Urothelium cell line (cell line): ENCODE measurements around the gene TBC1D4.

ENCODE experiments used
- DNase-seq: peaks from one replicate; pipeline ENCODE4 v3.0.0; 2011; ENCODE audit warnings: low spot score, mixed read lengths
- FAIRE-seq: peaks from 2 replicates; lab custom pipeline; 2011; peaks lifted over from hg19 to GRCh38; lab: Jason Lieb, UNC

TBC1D4 gene

DNA sequence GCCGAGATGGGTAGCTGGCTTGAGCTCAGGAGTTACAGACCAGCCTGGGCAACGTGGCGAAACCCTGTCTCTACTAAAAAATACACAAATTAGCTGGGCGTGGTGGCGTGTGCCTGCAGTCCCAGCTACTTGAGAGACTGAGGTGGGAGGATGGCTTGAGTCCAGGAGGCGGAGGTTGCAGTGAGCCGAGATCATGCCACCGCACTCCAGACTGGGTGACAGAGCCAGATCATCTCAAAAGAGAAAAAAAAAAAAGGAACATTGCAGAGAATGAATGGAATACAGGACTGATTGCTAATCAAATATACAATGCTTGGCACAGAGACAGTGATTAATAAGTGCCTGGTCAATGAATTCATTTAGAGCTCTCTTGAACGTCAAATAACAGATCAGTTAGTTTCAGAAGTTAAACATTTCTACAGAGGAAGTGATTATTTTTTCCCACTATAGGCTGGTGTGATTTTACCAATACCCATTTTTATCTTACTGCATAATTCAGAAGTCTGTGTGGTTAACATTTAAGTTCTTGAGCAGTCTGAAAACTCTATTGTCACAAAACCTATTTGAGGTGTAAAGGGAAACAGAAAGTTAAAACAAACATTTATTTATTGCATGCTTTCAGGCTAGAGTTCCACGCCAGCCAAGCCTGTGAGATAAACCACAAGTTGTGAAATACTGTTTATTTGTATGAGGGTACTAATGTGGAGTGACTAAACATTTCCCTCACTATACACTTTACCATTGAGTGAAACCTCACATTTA, 7.7 kb upstream of the TBC1D4 start:
- no peak for DNase-seq
- no peak for FAIRE-seq

DNA sequence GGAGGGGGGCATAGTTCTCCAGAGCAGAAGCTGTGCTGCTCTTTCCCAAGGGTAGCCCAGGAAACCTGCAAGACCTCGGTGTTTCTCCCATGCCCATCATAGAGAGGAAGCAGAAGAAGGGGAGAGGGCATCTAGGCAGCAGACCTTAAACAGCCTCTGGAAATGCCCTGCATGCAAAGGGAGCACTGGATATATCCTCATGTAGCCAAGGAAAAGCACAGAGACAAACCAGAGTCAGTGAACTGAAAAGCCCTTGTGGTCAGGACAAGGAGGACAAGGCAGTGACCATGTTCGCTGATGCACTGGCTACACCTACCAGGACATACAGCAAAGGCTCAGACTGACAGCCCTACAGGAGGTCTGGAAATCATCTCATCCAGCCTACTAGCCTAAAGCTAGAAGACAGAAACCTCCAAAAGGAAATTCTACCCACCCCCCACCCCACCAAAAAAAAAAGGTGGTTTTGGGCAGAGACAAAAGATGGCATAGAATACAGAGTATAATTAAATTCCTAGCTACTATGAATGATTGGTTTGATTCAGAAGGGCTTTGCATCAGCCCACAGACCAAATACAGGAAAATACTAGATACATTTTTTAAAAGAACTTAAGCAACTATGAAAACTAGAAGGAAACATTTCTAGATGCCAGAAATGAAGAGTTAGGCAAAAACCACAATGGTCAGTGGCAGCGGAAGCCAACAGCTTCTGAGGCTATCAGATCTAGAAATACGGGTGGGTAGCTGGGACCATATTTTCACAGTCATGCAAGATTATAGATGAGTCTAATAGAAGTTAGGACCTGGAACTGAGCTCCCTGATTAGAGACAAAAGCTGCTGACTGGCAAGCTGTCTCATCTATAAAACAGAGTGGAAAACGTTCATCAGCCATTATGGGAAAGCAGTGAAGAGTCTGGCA, 4.4 kb upstream of the TBC1D4 start:
- DNase-seq, result peak; percentile 12
- no peak for FAIRE-seq

DNA sequence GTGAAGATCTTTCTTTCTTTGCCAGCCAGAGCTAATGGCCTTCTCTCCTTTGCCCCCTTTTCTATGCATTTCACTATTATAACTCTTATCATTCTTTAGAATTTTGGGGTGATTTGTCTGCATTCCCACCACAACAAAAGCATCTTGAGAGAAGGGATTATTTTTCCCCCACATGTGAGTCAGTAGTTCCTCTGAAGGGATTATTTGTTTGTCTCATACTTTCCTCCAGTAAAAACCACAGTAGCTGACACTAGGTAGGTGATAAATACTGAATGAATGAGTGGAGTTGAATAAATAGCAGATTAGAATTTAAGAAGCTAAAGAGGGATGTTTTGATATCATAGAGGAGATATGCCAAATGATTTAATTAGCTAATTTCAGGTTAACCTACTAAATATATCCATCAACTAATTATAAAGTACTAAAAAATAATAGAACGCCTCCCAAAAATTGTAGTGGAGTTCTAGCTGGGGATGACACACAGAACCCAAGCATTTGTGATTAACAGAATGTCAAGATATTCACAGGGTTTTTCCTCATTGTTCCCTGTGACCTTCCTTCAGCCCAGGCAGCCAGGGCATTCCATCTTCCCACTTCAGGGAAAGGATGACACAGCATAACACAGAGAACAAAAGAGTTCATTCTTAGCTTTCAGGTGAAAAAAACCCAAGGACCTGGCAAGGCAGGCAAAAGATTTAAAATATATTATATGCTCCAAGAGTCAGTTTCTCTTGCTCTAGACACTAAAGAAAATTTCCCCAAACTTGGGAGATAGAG, 3.5 kb upstream of the TBC1D4 start:
- DNase-seq, result peak; percentile 39
- no peak for FAIRE-seq

DNA sequence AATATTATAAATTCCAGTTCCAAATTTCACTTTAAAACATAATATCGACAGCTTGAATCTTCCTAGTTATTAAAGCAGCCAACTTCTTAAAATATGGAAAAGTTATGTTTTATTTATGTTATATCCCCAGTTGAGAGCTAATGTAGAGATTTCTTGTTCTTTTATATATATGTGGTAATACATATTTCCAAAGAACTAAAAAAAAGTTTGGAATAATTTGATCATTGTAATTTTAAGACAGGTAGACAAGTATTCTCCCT, 781 bp upstream of the TBC1D4 start:
- FAIRE-seq, result no peak

DNA sequence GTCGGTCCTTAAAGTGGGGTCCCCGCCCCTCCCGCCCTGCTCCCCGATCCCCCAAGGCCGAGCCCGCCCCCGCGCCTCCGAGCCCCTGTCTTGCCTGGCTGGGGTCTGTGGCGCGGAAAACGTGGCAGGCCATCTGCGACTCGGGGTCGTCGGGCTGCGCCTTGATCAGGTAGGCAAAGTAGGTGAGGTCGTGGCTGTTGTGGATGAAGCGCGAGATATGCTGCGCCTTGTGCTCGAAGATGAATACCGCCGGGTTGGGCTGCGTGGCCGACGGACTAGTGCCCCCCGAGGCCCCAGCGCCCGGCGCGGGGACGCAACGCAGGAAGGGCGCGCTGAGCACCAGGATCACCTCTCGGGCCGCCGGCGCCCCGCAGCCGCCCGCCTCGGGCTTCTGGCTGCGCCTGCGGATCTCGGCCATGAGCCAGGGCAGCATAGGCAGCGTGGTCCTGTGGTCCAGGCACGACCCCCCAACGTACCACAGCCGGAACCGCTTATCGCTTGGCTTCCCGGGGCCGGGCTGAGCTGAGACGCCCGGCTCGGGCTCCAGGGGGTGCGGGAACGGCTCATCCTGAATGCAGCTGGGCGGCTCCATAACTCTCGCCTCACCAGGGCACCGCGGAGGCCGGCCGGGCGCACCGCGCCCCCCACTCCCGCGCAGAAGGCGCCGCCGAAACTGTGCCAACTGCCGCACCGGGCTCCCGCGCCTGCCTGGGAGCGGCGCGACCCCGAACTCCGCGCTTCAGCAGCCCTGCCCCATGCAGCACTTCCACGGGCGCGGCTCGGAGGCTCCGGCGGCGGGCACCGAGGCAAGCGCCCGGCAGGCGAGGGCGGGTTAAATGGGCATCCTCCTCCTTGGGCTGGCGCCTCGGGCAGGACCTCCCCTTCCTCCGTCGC, 546 bp downstream of the TBC1D4 start:
- FAIRE-seq (no peak), DNase-seq (peak; percentile 18)

More for the DNA sequence above, 781 bp upstream of the TBC1D4 start:
- DNase-seq, result no peak

DNA sequence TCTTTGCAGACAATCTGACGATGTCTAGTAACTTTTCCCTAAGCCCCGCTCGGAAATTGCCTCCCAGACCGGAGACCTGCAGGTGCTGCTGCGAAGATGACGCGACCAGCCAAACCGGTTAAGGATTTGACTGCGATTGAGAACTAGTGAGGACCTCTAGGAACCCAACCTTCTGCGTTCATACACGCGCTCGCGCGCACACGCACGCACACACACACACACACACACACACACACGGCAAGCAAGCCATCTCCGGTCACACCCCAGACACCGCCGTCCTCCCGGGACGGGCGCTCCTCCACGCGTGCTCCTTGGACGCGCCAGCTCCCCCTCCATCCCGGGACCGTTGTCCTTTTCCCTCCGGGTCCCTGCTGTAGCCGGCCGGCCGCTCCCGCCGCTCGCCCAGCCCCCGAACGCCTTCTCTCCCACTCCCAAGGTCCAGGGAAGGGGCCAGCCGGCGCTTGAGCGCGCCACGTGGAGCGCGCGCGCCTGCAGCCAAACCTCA, 1.2 kb downstream of the TBC1D4 start:
- DNase-seq (peak; percentile 20), FAIRE-seq (no peak)

DNA sequence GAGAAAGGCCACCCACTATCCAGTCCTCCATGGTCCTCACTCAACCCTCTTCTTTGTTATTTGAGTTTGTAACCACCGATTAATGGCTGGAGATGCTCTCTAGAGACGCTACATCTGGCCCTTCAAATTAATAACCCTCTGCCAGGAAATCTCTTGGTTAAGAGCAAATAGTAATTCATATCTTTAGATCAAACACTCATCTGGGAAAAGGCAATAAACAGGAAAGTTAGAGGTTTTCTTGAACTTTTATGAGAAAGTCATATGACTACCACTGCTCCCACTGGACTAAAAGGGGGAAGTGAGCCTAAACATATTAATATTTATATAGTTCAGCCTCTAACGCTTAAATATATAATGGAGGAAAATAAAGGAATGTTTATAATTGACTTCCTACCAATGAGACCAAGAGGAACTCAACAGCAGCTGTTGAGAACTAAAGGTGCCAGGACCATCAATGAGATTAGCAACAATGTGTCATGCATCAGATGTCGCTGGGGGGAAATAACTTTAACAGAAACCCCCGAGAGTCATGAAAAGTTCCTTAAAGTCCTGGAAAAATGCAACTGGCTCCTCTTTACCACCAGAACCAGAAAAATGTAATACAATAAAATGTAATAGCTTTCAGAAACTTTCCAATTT, 2.7 kb downstream of the TBC1D4 start:
- FAIRE-seq (no peak), DNase-seq (no peak)

DNA sequence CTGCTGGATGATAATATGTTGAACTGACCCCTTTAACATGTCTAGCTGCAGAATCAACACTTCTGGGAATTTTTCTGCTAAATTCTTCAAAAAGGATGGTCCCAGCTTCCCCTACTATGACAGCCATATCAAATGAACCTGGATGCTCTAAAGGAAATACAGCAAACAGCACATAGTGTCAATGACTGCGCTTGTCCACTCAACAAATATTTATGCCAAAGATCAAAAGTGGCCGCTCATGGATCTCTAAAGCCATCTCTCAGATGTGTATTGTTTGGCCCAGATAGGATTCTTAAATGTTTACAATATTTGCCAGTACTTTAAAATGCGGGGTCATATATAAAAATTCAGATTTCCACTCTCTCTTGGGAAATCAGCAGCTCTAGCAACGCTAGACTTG, 3.3 kb downstream of the TBC1D4 start:
- DNase-seq, result no peak
- FAIRE-seq, result no peak

DNA sequence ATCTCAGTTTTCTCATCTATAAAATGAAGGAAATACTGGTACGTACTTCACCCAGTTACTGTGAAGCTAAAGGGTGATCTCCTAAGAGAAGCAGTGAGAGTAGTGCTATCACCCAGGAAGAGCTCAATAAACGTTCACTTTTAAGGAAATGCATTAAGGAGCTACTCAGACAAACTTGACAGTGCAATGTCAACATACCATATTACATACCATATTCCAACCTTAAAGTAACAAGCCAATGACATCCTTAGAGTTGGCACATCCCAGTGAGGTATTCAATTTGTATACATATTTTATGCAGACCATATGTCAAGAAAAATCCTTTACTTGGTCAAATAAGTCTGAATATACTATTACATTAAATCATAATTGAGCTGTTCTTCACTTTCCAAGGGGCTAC, 7.0 kb downstream of the TBC1D4 start:
- DNase-seq, result no peak
- FAIRE-seq, result no peak

DNA sequence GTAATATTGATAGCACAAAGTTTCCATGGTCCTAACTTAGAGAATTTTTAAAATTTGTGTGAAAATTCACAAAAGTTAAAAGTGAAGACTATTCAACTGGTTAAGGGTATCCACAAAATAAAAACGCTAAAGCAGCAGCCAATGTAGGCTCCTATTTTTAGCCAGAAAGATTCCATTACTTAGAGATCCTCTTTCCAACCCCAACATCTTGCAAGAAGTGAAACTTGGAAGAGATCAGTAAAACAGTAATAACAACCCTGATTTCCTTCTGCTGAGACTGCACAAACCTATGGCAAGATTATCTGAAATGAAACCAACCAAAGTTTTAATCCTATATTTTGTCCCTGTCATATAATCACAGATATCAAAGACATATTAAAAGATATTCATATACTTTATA, 8.5 kb downstream of the TBC1D4 start:
- DNase-seq (no peak), FAIRE-seq (no peak)

DNA sequence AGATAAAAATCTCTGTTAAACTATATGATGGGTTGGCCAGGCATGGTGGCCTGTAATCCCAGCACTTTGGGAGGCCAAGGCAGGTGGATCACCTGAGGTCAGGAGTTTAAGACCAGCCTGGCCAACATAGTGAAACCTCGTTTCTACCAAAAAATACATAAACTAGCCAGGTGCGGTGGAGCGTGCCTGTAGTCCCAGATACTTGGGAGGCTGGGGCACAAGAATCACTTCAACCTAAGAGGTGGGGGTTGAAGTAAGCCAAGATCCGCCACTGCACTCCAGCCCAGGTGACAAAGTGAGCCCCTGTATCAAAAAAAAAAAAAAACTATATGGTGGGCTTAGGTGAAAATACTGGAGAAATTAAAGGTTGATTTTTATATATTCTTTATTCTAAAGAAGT, 11.3 kb downstream of the TBC1D4 start:
- no peak for FAIRE-seq
- DNase-seq, result no peak

DNA sequence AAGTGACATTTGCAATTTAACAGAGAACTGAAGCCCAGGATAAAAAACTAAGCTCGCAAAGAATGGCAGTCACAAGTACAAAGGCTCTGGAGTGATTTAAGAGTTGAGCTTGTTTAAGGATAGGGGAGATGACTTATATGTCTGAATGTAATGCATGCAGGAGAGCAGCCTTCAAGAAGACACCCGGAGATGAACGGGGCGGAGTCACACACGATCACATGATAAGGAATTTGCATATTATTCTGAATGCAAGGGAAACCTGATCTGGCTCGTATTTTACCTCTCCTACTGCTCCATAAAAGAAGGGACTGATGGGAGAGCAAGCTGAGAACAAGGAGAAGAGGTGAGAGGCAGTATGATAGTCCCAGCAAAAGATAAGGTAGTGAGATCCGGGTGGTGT, 12.9 kb downstream of the TBC1D4 start:
- FAIRE-seq (no peak), DNase-seq (no peak)

DNA sequence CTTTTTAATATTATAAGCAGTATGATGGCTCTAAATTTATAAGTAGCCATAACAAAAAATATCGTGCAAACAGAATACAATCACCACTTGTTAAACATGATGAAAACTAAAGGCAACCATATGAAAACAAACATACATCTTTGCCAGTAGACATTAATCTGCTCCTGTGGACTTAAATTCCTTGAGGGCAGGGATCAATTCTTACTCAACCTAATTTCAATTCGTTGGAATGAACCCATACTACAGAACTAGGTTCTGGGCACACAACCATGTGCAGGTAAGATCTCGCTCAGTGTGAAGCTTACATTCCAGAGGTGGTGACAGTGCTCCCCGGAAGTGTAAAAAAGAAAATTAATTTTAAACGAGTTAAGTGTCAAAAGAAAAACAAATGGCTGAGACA, 13.4 kb downstream of the TBC1D4 start:
- DNase-seq (no peak), FAIRE-seq (no peak)

DNA sequence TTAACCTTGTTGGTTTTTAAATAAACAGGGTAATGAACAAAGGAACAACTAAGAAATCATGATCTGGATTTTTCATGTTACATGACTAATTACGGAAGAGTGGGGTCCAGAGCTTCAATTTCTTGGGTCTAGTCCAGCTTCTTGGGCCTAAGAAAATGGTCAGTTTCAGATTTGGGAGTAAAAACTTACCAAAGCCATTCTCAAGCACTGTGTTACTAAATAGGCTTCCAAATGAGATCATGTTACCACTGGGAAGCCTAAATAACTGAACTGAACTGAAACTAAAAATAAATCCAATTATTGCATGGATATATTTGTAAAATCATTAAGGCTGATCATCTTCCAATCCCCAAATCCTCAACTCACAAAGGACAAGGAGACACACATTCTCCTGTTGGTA, 13.9 kb downstream of the TBC1D4 start:
- no peak for DNase-seq
- FAIRE-seq, result no peak

DNA sequence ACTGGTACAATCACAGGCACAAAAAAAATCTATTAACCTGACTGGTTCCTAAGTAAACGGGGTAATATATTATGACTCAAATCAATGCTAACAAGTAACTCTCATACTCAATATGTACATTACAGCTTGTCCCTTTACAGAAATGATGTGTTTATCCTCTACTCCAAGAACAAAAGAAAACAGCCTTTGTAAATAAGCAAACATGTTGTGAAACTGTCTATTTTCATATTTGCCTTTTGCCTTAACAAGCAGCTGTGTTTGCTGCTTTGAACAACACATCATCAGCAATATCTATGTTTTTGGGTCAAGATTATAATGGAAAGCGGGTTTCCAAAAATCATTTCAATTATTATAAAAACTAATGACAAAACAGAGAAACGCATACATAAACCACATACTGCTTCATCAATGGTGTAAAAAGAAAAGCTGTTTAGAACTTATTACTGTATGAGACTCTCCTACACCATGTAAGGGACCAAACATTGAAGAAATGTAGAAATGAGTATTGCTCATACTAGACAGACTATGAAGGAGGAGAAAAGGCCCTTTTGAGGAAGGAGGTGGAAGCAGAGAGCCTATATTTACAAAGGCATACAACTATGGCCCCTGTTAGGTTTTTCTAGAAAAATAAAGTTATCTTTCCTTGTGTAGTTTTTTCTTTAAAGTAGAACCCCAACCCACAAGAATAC, 14.8 kb downstream of the TBC1D4 start:
- no peak for FAIRE-seq
- no peak for DNase-seq

DNA sequence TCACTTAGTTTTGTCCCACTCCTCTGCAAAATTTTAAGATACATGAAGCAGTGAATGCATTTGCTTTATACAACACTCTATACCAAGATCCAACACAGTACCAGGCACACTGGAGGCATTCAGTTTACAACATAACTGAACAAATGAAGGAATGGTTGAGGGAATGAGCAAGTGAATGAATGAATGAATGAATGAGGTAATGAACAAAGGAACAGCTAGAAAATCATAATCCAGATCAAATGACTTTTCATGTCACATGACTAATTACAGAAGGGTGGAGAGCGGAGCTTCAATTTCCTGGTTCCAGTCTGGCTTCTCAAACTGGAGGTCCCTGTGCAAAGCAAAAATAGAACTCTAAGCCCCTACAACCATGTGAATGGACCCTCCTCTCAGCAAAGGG, 16.7 kb downstream of the TBC1D4 start:
- no peak for FAIRE-seq
- DNase-seq, result no peak

DNA sequence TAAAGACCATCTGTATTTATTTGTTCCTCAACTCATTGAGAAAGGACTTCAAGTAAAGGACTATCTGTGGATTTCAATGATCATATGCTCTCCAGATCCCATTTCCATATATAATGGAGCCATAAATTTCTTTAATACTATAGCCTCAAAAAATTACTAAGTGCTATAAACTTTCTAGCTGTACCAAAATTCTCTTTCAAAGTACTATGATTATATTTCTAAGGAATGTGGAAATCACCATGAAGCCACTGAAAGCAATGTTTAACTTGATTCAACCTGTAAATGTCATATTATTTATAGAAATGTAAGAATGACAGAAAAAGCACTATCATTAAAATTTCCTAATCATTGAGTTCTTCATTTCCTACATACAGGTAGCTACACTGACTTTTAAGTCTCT, 20.7 kb downstream of the TBC1D4 start:
- DNase-seq (no peak), FAIRE-seq (no peak)

DNA sequence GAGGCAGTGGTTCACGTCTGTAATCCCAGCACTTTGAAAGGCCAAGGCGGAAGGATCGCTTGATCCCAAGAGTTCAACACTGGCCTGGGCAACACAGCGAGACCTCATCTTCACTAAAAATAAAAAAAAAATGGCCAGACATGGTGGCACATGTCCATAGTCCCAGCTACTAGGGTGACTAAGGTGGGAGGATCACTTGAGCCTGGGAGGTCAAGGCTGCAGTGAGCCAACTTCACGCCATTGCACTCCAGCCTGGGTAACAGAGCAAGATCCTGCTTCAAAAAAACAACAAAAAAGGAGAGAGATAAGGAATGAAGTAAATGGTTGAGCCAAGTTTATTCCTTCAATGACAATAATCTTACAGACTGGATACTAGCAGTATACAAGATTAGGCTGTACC, 21.3 kb downstream of the TBC1D4 start:
- DNase-seq (no peak), FAIRE-seq (no peak)

DNA sequence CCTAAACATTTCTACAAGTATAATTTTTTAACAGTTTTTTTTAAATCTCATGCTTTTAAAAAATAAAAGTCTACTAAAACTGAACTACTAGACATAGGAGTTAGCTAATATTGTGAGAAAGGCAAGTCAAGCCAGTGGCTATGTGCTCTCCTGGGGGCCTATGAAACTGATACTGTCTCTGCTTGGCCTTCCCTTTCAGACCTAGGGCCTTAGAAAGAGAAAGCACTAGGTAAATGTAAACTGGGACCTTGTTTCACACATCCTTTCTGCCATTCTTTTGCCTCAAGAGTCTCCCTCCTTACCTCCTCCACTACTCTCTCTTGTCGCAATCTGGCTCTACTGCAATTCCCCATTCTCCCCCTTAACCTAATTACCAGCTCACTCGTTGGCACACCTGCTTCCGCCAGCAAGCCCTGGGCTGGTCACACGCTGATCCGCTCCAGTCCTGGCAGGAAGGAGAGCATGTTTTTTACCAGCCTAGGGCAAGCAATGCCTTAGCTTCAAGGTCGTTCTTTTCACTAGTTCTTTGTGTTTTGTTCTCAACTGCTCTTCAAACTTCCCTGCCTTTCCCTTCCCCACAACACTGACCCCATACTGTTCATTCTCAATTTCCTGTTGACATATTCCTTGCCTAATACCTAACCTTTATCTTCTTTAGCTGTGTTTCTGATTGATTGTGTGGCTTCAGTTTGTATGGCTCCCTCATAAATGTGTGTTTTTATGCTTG, 23.1 kb downstream of the TBC1D4 start:
- DNase-seq (no peak), FAIRE-seq (no peak)
